Measurements from ENCODE around the gene ZMIZ2. TPM values are rescaled to one million over a fixed set of nuclear protein-coding genes. Genes with fewer than 3 reads are reported as not detected.

The ZMIZ2 gene
- total RNA-seq, 1 donor from 2014 or later: 76.8 TPM

- no peaks in the 10 kb centered on the region for H3K27me3 ChIP-seq (ENCODE audit: insufficient read depth, low read length)
- DNase-seq (ENCODE audit: low read depth) (peak; percentile 22), FAIRE-seq (no peak)
- peaks cover 46% of the 10 kb centered on the region for H3K36me3 ChIP-seq (ENCODE audit: insufficient read depth, low read length)
- H3K4me1 ChIP-seq (ENCODE audit: insufficient read depth, low read length): peaks cover 27% of the 10 kb centered on the region
- no peak overlapping the region for H2AFZ ChIP-seq (ENCODE audit: low read depth, low read length)
- H3K36me3 Mint-ChIP-seq (ENCODE audit: low read depth, unreplicated experiment): peaks cover 17% of the 10 kb centered on the region
- peak overlapping the region; percentile 88 for H3K4me2 ChIP-seq (ENCODE audit: low read length)
- no peaks in the 10 kb centered on the region for H3K9me3 Mint-ChIP-seq (ENCODE audit: unreplicated experiment)
- TF ChIP-seq EZH2 (IDR thresholded peaks at IDR 0.05; ENCODE audit: insufficient read depth, low read length) (no peak), CTCF (IDR thresholded peaks at IDR 0.05; ENCODE audit: insufficient read depth, low read depth, low read length) (no peak)
- peak overlapping the region; percentile 100 for H3K9ac ChIP-seq (ENCODE audit: low read length)
- peak overlapping the region; percentile 78 for H3K4me3 ChIP-seq (ENCODE audit: insufficient read depth, low read depth, low read length)
- H3K27ac ChIP-seq (ENCODE audit: low read depth, low read length): peak overlapping the region; percentile 3
- no peaks in the 10 kb centered on the region for H3K9me3 ChIP-seq (ENCODE audit: insufficient read depth, low read depth, low read length)
- H3K27ac Mint-ChIP-seq (ENCODE audit: unreplicated experiment): no peak overlapping the region
- peaks cover 19% of the 10 kb centered on the region for H3K4me1 Mint-ChIP-seq (ENCODE audit: low read depth, unreplicated experiment)
- H3K27me3 Mint-ChIP-seq (ENCODE audit: low read depth, unreplicated experiment): no peaks in the 10 kb centered on the region
- peak overlapping the region; percentile 98 for H3K4me3 Mint-ChIP-seq (ENCODE audit: unreplicated experiment)
- H3K79me2 ChIP-seq (ENCODE audit: insufficient read depth, low read length): peaks cover 53% of the 10 kb centered on the region
- peaks cover 66% of the 10 kb centered on the region for H4K20me1 ChIP-seq (ENCODE audit: insufficient read depth, low read length)
Observed at GRCh38 chr7:44798649-44799305, 50.1 kb downstream of the ZMIZ2 start.

- no peaks in the 10 kb centered on the region for H3K27me3 Mint-ChIP-seq (ENCODE audit: low read depth, unreplicated experiment)
- Histone ChIP-seq H4K20me1 (ENCODE audit: insufficient read depth, low read length) (peaks cover 71% of the 10 kb centered on the region), H3K27ac (ENCODE audit: low read depth, low read length) (no peak overlapping the region), H3K36me3 (ENCODE audit: insufficient read depth, low read length) (peaks cover 47% of the 10 kb centered on the region), H3K79me2 (ENCODE audit: insufficient read depth, low read length) (peaks cover 53% of the 10 kb centered on the region), H3K4me2 (ENCODE audit: low read length) (peak overlapping the region; percentile 88), H3K4me1 (ENCODE audit: insufficient read depth, low read length) (peaks cover 27% of the 10 kb centered on the region), H3K27me3 (ENCODE audit: insufficient read depth, low read length) (no peaks in the 10 kb centered on the region), H3K9ac (ENCODE audit: low read length) (peak overlapping the region; percentile 11), H3K9me3 (ENCODE audit: insufficient read depth, low read depth, low read length) (no peaks in the 10 kb centered on the region), H3K4me3 (ENCODE audit: insufficient read depth, low read depth, low read length) (no peak overlapping the region), H2AFZ (ENCODE audit: low read depth, low read length) (no peak overlapping the region)
- DNase-seq (ENCODE audit: low read depth) (no peak), FAIRE-seq (no peak)
- H3K4me3 Mint-ChIP-seq (ENCODE audit: unreplicated experiment): peak overlapping the region; percentile 61
- H3K27ac Mint-ChIP-seq (ENCODE audit: unreplicated experiment): no peak overlapping the region
- H3K9me3 Mint-ChIP-seq (ENCODE audit: unreplicated experiment): no peaks in the 10 kb centered on the region
- H3K4me1 Mint-ChIP-seq (ENCODE audit: low read depth, unreplicated experiment): peaks cover 19% of the 10 kb centered on the region
- TF ChIP-seq EZH2 (IDR thresholded peaks at IDR 0.05; ENCODE audit: insufficient read depth, low read length) (no peak), CTCF (IDR thresholded peaks at IDR 0.05; ENCODE audit: insufficient read depth, low read depth, low read length) (no peak)
- peaks cover 17% of the 10 kb centered on the region for H3K36me3 Mint-ChIP-seq (ENCODE audit: low read depth, unreplicated experiment)
Observed at GRCh38 chr7:44799939-44800338, 51.3 kb downstream of the ZMIZ2 start.

- H3K27ac ChIP-seq (ENCODE audit: low read depth, low read length): peak overlapping the region; percentile 28
- peaks cover 18% of the 10 kb centered on the region for H3K36me3 Mint-ChIP-seq (ENCODE audit: low read depth, unreplicated experiment)
Observed at GRCh38 chr7:44801890-44802289, 53.2 kb downstream of the ZMIZ2 start.

More at GRCh38 chr7:44801890-44802289, 53.2 kb downstream of the ZMIZ2 start:
- FAIRE-seq (no peak), DNase-seq (ENCODE audit: low read depth) (peak; percentile 63)
- Histone ChIP-seq H3K4me1 (ENCODE audit: insufficient read depth, low read length) (peaks cover 24% of the 10 kb centered on the region), H3K4me3 (ENCODE audit: insufficient read depth, low read depth, low read length) (no peak overlapping the region), H3K9me3 (ENCODE audit: insufficient read depth, low read depth, low read length) (no peaks in the 10 kb centered on the region), H3K36me3 (ENCODE audit: insufficient read depth, low read length) (peaks cover 47% of the 10 kb centered on the region), H3K9ac (ENCODE audit: low read length) (peak overlapping the region; percentile 17), H3K27me3 (ENCODE audit: insufficient read depth, low read length) (no peaks in the 10 kb centered on the region), H4K20me1 (ENCODE audit: insufficient read depth, low read length) (peaks cover 71% of the 10 kb centered on the region), H3K4me2 (ENCODE audit: low read length) (peak overlapping the region; percentile 54), H2AFZ (ENCODE audit: low read depth, low read length) (no peak overlapping the region), H3K79me2 (ENCODE audit: insufficient read depth, low read length) (peaks cover 44% of the 10 kb centered on the region)
- no peak overlapping the region for H3K27ac Mint-ChIP-seq (ENCODE audit: unreplicated experiment)
- peaks cover 19% of the 10 kb centered on the region for H3K4me1 Mint-ChIP-seq (ENCODE audit: low read depth, unreplicated experiment)
- TF ChIP-seq EZH2 (IDR thresholded peaks at IDR 0.05; ENCODE audit: insufficient read depth, low read length): no peak
- TF ChIP-seq CTCF (IDR thresholded peaks at IDR 0.05; ENCODE audit: insufficient read depth, low read depth, low read length): no peak
- peak overlapping the region; percentile 51 for H3K4me3 Mint-ChIP-seq (ENCODE audit: unreplicated experiment)
- no peaks in the 10 kb centered on the region for H3K27me3 Mint-ChIP-seq (ENCODE audit: low read depth, unreplicated experiment)
- no peaks in the 10 kb centered on the region for H3K9me3 Mint-ChIP-seq (ENCODE audit: unreplicated experiment)
